ENCODE results near the gene PFAS. TPM values are rescaled to one million over a fixed set of nuclear protein-coding genes. Genes with fewer than 3 reads are reported as not detected.

PFAS gene
- total RNA-seq, 1 experiment from 2014 or later, result 54.1 TPM

DNA sequence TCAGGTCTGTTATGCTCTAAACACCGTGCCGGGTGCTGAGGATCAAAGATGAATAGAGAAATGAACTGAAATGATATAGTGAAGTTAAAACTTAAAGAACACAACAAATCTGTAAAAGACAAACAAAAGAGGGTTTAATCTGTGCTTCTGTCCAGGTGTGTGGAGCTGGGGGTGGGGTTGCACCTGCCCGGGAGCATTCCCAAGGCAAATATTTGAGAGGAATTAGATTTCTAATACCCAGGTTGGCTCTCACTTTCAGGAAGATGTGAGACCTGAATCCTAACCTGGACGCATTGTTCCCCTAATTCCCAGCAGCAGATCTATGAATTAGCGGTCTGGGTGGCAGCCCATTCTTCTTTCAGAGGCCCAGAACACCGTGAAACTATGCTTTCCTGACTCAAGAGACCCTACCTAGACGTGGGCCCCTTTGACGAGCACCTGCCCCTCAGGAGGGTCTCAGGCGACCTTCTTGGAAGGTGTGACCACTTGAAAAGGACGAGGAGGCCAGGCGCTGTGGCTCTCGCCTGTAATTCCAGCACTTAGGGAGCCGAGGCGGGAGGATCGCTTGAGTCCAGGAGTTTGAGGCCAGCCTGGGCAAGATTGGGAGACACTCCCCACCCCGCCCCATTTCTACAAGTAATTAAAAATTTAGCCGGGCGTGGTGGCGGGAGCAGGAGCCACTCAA is 38.7 kb downstream of the PFAS start:
- in situ Hi-C loops (cut with HindIII; ENCODE audit: low pct_unique_long_range_greater_than_20kb, low sequenced_read_pairs), result no loop called here
- no peak for DNase-seq (ENCODE audit: low read depth, low spot score)

DNA sequence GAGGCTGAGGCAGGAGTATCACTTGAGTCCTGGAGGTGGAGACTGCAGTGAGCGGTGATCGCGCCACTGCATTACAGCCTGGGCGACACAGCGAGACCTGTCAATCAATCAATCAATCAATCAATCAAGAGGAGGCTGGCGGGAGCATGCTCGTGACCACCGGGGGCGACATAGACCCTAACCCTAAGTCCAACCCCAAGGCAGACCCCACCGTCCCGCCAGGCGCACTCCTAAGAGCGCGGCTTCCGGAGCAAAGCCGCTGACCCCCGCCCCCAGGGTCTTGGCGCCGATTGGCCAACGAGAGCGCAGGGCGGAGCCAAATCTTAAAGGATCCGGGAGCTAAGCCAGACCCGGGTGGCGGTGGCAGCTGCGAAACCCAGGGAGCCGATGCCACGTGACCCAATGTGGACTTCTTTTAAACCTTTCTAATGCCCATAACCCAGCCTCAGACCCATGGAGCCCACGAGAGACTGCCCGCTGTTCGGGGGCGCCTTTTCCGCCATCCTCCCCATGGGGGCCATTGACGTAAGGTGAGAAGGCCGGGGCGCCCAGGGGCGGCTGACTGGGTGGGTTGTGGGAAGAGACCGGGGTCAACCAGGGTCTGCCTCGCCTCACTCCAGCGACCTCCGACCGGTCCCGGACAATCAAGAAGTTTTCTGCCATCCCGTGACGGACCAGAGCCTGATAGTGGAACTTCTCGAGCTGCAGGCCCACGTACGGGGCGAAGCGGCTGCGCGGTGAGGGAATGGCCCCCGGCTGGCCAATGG is 39.4 kb downstream of the PFAS start, which contains the start of gene RANGRF:
Gene RANGRF, plus strand, starts transcription at position 335 of the 767 bp plus-strand sequence. Its CDS starts 119 bp downstream, at position 454.
- in situ Hi-C loops (cut with HindIII; ENCODE audit: low pct_unique_long_range_greater_than_20kb, low sequenced_read_pairs), result no loop called here
- peak; percentile 86 for DNase-seq (ENCODE audit: low read depth, low spot score)

DNA sequence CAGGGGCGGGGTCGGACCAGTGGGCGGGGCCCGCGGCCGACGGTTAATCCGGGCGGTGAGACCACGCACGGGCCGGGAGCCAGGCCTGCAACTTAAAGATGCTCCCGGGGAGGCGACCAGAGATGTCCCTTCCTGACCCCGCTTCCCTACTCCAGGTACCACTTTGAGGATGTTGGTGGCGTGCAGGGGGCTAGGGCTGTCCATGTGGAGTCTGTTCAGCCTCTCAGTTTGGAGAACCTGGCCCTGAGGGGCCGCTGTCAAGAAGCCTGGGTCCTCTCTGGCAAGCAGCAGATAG is 40.0 kb downstream of the PFAS start:
- in situ Hi-C loops (cut with HindIII; ENCODE audit: low pct_unique_long_range_greater_than_20kb, low sequenced_read_pairs), result no loop called here
- DNase-seq (ENCODE audit: low read depth, low spot score), result no peak

DNA sequence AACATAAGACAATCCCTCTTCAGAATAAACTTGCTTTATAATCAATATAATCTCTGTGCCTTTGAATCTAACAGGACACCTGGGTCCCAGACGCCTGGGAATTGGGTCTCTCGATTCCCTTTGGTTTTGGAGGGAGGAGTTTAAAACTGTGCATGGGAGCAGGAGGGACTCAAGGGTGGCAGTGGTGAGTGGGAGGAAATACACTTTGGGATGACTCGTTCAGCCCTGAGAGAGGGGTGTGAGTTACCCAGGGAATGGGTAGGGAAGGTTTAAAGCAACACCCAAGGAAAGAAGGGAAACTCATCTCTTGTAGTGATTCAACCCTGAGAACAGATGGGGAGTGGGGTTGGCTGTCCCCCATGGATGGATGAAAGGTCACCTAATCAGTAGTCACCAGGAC is 41.0 kb downstream of the PFAS start:
- DNase-seq (ENCODE audit: low read depth, low spot score), result no peak
- in situ Hi-C loops (cut with HindIII; ENCODE audit: low pct_unique_long_range_greater_than_20kb, low sequenced_read_pairs), result no loop called here

DNA sequence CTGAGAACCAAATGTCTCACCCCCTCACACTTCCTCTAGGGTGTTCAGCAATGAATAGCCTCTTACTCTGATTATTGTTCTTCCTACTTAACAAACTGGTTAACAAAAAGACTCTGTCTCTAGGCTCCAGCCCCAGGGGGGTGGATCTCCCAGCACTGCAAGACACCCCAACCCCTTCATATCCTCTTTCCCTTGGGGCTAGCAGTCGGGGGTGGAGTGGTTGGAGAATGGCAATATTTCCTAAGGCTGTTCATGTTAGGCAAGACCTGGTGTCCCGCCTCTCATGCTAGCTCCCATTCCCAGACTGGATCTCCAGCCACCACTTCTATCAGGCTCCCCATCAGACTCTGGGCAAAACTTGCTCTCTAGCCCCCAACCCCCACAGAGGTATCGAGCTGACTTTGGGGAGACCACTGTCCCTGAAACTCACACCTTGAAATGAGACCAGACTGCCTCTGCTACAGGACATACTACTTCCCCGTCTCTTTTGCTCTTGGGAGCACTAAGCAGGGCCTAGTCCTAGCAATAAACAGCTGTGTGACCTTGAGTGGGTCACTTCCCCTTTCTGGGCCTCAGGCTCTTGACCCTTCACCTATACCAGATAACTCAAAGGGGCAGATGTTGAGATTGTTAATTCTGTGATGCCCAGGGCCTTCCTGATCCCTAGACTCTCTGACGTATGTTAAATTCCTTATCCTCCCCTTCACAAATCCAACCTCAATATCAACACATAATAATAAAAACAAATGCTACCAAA is 43.7 kb downstream of the PFAS start:
- DNase-seq (ENCODE audit: low read depth, low spot score), result peak; percentile 58
- in situ Hi-C loops (cut with HindIII; ENCODE audit: low pct_unique_long_range_greater_than_20kb, low sequenced_read_pairs), result no loop called here

- in situ Hi-C loops (cut with HindIII; ENCODE audit: low pct_unique_long_range_greater_than_20kb, low sequenced_read_pairs), result no loop called here
- no peak for DNase-seq (ENCODE audit: low read depth, low spot score)
Measured at GRCh38 chr17:8294361-8294760, 45.3 kb downstream of the PFAS start.

DNA sequence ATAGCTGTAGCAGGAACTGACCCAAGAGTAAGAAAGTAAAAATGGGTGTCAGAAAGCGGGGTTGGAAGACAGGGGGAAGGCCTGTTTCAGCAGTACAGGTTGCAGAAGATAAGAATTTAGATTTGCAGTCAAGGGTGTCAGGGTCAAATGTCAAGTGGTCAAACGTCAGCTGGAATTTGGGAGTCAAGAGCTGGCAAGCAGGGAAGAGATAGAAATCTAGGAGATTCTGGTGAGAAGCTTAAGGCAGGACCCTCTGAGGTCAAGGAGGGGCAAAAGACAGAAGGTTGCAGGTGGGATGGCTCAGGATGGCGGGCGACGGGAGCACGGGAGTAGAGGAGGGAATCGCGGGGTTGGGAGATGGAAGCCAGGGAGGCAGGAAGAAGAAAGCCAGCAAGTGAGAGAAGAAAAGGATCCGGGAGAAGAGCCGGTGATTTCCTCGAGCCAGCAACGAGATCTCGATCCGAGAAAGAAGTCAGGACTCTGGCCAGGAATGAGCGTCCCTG is 45.8 kb downstream of the PFAS start:
- in situ Hi-C loops (cut with HindIII; ENCODE audit: low pct_unique_long_range_greater_than_20kb, low sequenced_read_pairs), result no loop called here
- DNase-seq (ENCODE audit: low read depth, low spot score), result no peak

DNA sequence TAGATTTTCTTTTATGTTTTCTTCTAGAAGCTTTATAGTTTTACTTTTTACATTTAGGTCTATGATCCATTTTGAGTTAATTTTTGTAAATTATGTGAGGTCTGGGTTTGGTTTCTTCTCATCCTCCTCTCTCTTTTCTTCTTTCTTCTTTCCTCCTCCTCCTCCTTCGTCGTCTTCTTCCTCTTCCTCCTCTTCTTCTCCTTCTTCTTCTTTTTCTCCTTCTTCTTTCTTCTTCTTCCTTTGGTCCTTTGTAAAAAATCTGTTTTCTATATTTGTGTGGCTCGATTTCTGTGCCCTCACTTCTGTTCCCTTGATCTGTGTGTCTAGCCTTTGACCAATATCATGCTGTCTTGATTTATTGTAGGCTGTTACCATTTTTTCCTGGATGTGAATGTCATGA is 51.1 kb downstream of the PFAS start:
- in situ Hi-C loops (cut with HindIII; ENCODE audit: low pct_unique_long_range_greater_than_20kb, low sequenced_read_pairs), result no loop called here
- DNase-seq (ENCODE audit: low read depth, low spot score), result no peak

DNA sequence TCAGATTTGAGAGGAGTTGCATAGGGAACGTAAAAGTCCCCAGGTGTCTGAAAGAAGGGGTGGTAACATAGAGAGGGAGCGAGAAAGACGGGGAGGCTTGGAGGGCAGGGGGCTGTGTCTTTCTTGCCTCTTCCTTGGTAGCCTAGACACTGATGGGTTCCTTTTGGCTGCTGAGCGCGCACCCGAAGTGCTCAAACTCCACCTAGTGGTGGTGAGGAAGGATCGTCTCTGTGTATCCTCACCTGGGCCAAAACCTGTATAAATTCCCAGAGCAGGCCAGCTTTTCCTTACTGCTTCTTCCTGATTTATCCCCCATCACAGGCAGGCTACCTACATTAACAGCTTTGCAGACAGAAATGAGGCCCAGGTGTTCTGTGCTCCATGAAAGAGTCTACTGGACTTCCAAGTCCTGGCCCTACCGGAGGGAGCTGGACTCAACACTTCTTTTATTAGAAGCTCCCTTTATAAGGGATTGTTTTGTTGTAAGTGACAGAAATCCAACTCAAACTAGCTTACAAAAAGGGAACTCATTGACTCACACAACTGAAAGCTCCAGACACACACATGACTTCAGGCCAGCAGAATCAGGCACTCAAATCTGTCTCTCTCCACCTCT is 51.6 kb downstream of the PFAS start:
- in situ Hi-C loops (cut with HindIII; ENCODE audit: low pct_unique_long_range_greater_than_20kb, low sequenced_read_pairs), result no loop called here
- peak; percentile 84 for DNase-seq (ENCODE audit: low read depth, low spot score)

DNA sequence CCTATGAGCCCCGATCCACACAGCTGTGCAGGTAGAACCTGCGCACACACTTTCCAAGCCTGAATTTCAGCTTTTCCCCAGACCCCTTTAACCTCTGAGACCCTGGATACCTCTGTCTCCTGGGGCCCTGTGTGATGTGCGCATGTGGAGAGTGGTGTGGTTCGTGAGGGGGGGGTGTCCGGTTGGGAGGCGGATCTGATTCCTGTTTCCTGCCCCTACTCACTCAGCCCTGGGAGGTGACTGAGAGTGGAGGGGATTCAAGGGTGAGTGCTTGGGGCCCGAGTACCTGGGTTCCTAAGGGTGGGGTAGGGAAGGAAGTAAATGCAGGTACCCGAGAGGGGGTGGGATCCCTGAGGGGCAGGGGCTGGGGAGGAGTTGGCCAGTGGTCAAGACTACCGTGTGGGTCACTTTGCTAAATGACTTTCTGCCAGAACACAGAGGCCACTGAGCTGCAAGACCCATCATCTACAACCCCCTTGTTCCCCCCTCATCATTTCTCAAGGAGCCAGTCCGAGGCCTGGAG is 61.6 kb downstream of the PFAS start:
- in situ Hi-C loops (cut with HindIII; ENCODE audit: low pct_unique_long_range_greater_than_20kb, low sequenced_read_pairs), result no loop called here
- no peak for DNase-seq (ENCODE audit: low read depth, low spot score)

GRCh38 chr17:8311131-8311790 is 62.2 kb downstream of the PFAS start:
- DNase-seq (ENCODE audit: low read depth, low spot score), result no peak
- in situ Hi-C loops (cut with HindIII; ENCODE audit: low pct_unique_long_range_greater_than_20kb, low sequenced_read_pairs), result no loop called here

DNA sequence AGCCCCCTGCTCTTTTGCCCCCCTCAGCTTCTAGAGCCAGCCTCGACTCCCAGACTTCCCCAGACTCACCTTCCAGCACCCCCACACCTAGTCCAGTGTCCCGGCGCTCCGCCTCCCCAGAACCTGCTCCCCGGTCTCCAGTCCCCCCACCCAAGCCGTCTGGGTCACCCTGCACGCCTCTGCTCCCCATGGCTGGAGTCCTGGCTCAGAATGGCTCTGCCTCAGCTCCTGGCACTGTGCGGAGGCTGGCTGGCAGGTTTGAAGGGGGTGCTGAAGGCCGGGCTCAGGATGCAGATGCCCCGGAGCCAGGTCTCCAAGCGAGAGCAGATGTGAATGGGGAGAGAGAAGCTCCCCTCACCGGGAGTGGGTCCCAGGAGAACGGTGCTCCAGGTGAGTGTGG is 63.2 kb downstream of the PFAS start:
- in situ Hi-C loops (cut with HindIII; ENCODE audit: low pct_unique_long_range_greater_than_20kb, low sequenced_read_pairs), result no loop called here
- DNase-seq (ENCODE audit: low read depth, low spot score), result no peak

GRCh38 chr17:8312726-8313600 is 63.9 kb downstream of the PFAS start:
- in situ Hi-C loops (cut with HindIII; ENCODE audit: low pct_unique_long_range_greater_than_20kb, low sequenced_read_pairs), result no loop called here
- DNase-seq (ENCODE audit: low read depth, low spot score), result no peak

DNA sequence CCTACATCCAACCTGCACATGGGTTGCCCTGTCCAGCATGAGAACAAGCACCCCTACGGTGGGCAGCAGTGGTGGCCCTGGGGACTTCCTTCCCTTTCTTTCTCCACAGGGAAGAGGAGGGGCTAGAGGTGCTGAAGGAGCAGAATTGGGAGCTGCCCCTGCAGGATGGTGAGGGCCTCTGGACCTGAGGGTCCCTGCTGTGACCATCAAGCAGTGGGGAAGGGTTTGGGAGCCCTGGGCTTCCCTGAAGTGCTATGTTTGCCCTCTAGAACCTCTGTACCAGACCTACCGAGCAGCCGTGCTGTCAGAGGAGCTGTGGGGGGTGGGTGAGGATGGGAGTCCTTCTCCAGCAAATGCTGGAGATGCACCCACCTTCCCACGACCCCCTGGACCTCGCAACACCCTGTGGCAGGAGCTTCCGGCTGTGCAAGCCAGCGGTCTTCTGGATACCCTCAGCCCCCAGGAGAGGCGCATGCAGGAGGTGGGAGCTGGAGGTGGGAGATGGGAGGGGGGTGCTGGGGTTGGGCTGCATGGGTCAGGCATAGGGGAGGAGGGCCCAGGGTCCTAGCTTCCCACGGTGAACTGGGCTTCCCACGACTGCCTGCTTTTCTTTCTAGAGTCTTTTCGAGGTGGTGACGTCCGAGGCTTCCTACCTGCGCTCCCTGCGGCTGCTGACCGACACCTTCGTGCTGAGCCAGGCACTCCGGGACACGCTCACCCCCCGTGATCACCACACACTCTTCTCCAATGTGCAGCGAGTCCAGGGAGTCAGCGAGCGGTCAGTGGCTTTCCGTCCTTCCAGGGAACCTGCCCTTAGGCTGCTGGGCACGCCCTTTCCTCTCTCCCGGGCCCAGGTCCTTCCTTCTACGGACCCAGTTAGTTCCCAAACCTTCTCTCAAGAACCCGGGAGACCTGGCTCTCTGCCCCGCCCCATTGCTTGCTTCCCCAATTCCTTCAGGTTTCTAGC is 66.0 kb downstream of the PFAS start:
- in situ Hi-C loops (cut with HindIII; ENCODE audit: low pct_unique_long_range_greater_than_20kb, low sequenced_read_pairs), result no loop called here
- DNase-seq (ENCODE audit: low read depth, low spot score), result no peak

- in situ Hi-C loops (cut with HindIII; ENCODE audit: low pct_unique_long_range_greater_than_20kb, low sequenced_read_pairs), result no loop called here
- no peak for DNase-seq (ENCODE audit: low read depth, low spot score)
Measured at GRCh38 chr17:8315764-8316217, 66.7 kb downstream of the PFAS start.

Data from SK-MEL-5 (cell line).